OCI-LY1 (cell line): ENCODE results near the gene CNOT2.

Source experiments
- H2AFZ ChIP-seq: fragments of 200-600 bp; sonication (generic), shearing (Covaris generic); 2 replicates; pipeline ENCODE4 v1.6.0; 2014; ENCODE audit warnings: antibody characterized with exemption, mild to moderate bottlenecking, low read length
- H3F3A ChIP-seq: fragments of 200-600 bp; sonication (generic), shearing (Covaris generic); 2 replicates; pipeline ENCODE4 v1.6.0; 2014; ENCODE audit warnings: mild to moderate bottlenecking, antibody characterized with exemption, low read length, moderate library complexity; ENCODE audit not compliant: insufficient read depth
- H3K27ac ChIP-seq: fragments of 200-600 bp; sonication (generic); 2 replicates; pipeline ENCODE4 v1.5.1; 2014; ENCODE audit warnings: low read length, mixed run types, mild to moderate bottlenecking, low read depth; ENCODE audit not compliant: poor library complexity, severe bottlenecking
- H3K27me3 ChIP-seq: fragments of 200-600 bp; sonication (generic); 2 replicates; pipeline ENCODE4 v1.6.0; 2014; ENCODE audit warnings: antibody characterized with exemption, mild to moderate bottlenecking, low read length, moderate library complexity; ENCODE audit not compliant: insufficient read depth
- H3K36me3 ChIP-seq: fragments of 200-600 bp; sonication (generic); 2 replicates; pipeline ENCODE4 v1.6.1; 2014; ENCODE audit warnings: mild to moderate bottlenecking, antibody characterized with exemption, low read length, moderate library complexity, mixed read lengths; ENCODE audit not compliant: insufficient read depth
- H3K4me1 ChIP-seq: fragments of 200-600 bp; sonication (generic); 2 replicates; pipeline ENCODE4 v1.5.1; 2014; ENCODE audit warnings: mild to moderate bottlenecking, low read length, moderate library complexity; ENCODE audit not compliant: insufficient read depth, severe bottlenecking
- H3K4me2 ChIP-seq: fragments of 200-600 bp; sonication (generic), shearing (Covaris generic); 2 replicates; pipeline ENCODE4 v1.6.1; 2014; ENCODE audit warnings: low read length
- H3K4me3 ChIP-seq: fragments of 200-600 bp; sonication (generic); 2 replicates; pipeline ENCODE4 v1.5.1; 2014; ENCODE audit warnings: low read length, low read depth, mild to moderate bottlenecking, mixed read lengths; ENCODE audit not compliant: poor library complexity, severe bottlenecking
- H3K79me2 ChIP-seq: fragments of 200-600 bp; shearing (Covaris generic); 2 replicates; pipeline ENCODE4 v1.6.1; 2016; ENCODE audit warnings: mixed run types, low read length, mixed read lengths; ENCODE audit not compliant: insufficient read depth
- H3K9ac ChIP-seq: fragments of 200-600 bp; sonication (generic), shearing (Covaris generic); 2 replicates; pipeline ENCODE4 v1.6.1; 2014; ENCODE audit warnings: mild to moderate bottlenecking, low read length, mixed read lengths
- H3K9me2 ChIP-seq: fragments of 200-600 bp; sonication (generic), shearing (Covaris generic); 2 replicates; pipeline ENCODE4 v1.6.1; 2014; ENCODE audit warnings: low read depth, mild to moderate bottlenecking, low read length, mixed read lengths
- H3K9me3 ChIP-seq: fragments of 200-600 bp; shearing (Covaris generic); 2 replicates; pipeline ENCODE4 v1.6.1; 2014; ENCODE audit warnings: low read length, mixed read lengths
- H4K20me1 ChIP-seq: fragments of 200-600 bp; sonication (generic), shearing (Covaris generic); 2 replicates; pipeline ENCODE4 v1.6.0; 2016; ENCODE audit warnings: mild to moderate bottlenecking, low read length; ENCODE audit not compliant: insufficient read depth
- EZH2 ChIP-seq: fragments of 200-600 bp; sonication (generic), shearing (Covaris generic); IDR thresholded peaks from 2 replicates; pipeline ENCODE4 v1.8.0; 2017; ENCODE audit warnings: borderline replicate concordance, mixed run types, mild to moderate bottlenecking, antibody characterized with exemption, low read length, moderate library complexity, mixed read lengths
- TF ChIP-seq, protein P1 (sequence below): fragments of 200-600 bp; sonication (generic), shearing (Covaris generic); IDR thresholded peaks from 2 replicates; pipeline ENCODE4 v1.5.1; 2017; ENCODE audit warnings: mild to moderate bottlenecking, antibody characterized with exemption, low read length, moderate library complexity, mixed read lengths

The CNOT2 gene

GRCh38 chr12:70255311-70255710 is 12.1 kb downstream of the CNOT2 start:
- H4K20me1 ChIP-seq, result no peaks in the 10 kb centered on the region
- H3K9ac ChIP-seq, result peak overlapping the region; percentile 32
- peak overlapping the region; percentile 45 for H3K4me2 ChIP-seq

DNA sequence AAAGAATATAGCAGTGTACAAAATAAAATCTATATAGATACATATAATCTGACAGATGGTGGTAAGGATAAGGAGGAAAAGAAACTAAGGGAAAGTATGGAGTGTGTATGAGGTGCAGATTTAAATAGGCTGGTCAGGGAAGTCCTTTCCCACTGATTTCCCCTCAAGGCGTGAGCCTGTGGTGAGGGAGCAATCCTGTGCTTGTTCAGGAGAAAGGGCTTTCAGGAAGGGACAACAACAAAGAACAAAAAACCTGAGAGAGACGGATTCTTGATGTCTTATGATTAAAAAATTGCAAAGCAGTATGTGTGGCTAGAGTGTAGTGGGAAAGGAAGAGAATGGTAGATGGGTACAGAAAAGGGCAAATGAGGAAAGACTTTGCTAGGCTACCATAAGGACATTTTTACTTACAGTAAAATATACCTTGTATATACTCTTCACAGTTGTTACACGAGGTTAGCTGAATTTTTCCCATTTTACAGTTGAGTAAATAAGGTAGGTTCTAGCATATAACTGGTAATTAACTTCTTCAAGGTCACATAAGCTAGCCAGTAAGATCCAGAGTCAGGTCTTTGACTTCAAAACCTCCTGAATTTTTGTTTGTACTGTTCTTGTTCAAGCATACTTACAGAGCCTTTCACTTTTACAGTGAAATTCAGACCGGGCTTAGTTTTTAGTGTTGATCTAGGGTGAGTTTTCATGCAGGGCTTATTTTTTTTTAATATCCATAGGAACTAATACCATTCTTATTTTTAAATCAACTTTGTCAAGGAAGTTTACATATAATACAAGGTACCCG is 15.6 kb downstream of the CNOT2 start:
- peak overlapping the region; percentile 69 for H3K27ac ChIP-seq
- TF ChIP-seq, protein P1, sequence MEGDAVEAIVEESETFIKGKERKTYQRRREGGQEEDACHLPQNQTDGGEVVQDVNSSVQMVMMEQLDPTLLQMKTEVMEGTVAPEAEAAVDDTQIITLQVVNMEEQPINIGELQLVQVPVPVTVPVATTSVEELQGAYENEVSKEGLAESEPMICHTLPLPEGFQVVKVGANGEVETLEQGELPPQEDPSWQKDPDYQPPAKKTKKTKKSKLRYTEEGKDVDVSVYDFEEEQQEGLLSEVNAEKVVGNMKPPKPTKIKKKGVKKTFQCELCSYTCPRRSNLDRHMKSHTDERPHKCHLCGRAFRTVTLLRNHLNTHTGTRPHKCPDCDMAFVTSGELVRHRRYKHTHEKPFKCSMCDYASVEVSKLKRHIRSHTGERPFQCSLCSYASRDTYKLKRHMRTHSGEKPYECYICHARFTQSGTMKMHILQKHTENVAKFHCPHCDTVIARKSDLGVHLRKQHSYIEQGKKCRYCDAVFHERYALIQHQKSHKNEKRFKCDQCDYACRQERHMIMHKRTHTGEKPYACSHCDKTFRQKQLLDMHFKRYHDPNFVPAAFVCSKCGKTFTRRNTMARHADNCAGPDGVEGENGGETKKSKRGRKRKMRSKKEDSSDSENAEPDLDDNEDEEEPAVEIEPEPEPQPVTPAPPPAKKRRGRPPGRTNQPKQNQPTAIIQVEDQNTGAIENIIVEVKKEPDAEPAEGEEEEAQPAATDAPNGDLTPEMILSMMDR, result no peak
- TF ChIP-seq EZH2, result no peak
- peaks cover 100% of the 10 kb centered on the region for H3K79me2 ChIP-seq
- no peaks in the 10 kb centered on the region for H3K9me3 ChIP-seq
- no peak overlapping the region for H2AFZ ChIP-seq
- H3K9ac ChIP-seq, result peak overlapping the region; percentile 24; the same call in 1 of the 2 replicates
- H3K36me3 ChIP-seq, result peaks cover 12% of the 10 kb centered on the region; the same call in 1 of the 2 replicates
- 0 out of 2 replicates have a peak, but pooled peaks cover 4% of the 10 kb centered on the region for H3F3A ChIP-seq
- no peaks in the 10 kb centered on the region for H4K20me1 ChIP-seq
- no peak overlapping the region for H3K4me3 ChIP-seq
- peaks cover 89% of the 10 kb centered on the region for H3K4me1 ChIP-seq
- H3K9me2 ChIP-seq, result no peaks in the 10 kb centered on the region
- H3K27me3 ChIP-seq, result no peaks in the 10 kb centered on the region
- H3K4me2 ChIP-seq, result peak overlapping the region; percentile 25

More at GRCh38 chr12:70255311-70255710, 12.1 kb downstream of the CNOT2 start:
- H3K27me3 ChIP-seq, result no peaks in the 10 kb centered on the region
- 0 out of 2 replicates have a peak, but pooled peaks cover 2% of the 10 kb centered on the region for H3K9me3 ChIP-seq
- no peak for TF ChIP-seq EZH2
- TF ChIP-seq, protein P1, result no peak
- peak overlapping the region; percentile 33 for H3K4me3 ChIP-seq
- peaks cover 23% of the 10 kb centered on the region; the same call in 1 of the 2 replicates for H3K36me3 ChIP-seq
- H3K4me1 ChIP-seq, result peaks cover 93% of the 10 kb centered on the region
- H2AFZ ChIP-seq, result no peak overlapping the region
- H3F3A ChIP-seq, result 0 out of 2 replicates have a peak, but pooled peaks cover 4% of the 10 kb centered on the region
- H3K9me2 ChIP-seq, result no peaks in the 10 kb centered on the region
- H3K27ac ChIP-seq, result peak overlapping the region; percentile 58
- H3K79me2 ChIP-seq, result peaks cover 100% of the 10 kb centered on the region

DNA sequence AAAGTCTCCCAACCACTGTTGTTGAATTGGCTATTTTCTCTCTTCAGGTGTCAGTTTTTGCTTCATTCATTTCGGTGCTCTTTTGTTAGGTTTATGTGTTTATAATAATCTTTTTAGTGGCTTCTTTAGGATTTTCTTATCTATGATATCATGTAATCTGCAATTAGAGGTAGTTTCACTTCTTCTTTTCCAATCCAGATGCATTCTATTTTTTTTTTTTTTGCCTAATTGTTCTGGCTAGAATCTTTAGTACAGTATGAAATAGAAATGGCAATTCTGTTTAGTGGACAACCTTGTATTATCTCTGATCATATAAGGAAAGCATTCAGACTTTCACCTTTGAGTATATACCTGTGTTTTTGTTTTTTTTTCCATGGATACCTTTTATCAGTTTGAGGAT is 17.4 kb downstream of the CNOT2 start:
- H3K4me1 ChIP-seq, result peaks cover 89% of the 10 kb centered on the region
- H3K4me3 ChIP-seq, result no peak overlapping the region
- TF ChIP-seq, protein P1, result no peak
- no peak for TF ChIP-seq EZH2
- H3K9me2 ChIP-seq, result no peaks in the 10 kb centered on the region
- no peak overlapping the region for H2AFZ ChIP-seq
- H3K27ac ChIP-seq, result peak overlapping the region; percentile 69
- peaks cover 100% of the 10 kb centered on the region for H3K79me2 ChIP-seq
- no peaks in the 10 kb centered on the region for H3K27me3 ChIP-seq
- H3K9me3 ChIP-seq, result no peaks in the 10 kb centered on the region
- H3K9ac ChIP-seq, result no peak overlapping the region
- peaks cover 12% of the 10 kb centered on the region; the same call in 1 of the 2 replicates for H3K36me3 ChIP-seq
- no peaks in the 10 kb centered on the region for H4K20me1 ChIP-seq
- peak overlapping the region; percentile 28 for H3K4me2 ChIP-seq
- 0 out of 2 replicates have a peak, but pooled peaks cover 4% of the 10 kb centered on the region for H3F3A ChIP-seq
